AML-193 (cell line): ENCODE data around the gene ZNRF1.

Source experiments
- DNase-seq, 2 experiments: peaks; one replicate each; lab custom pipeline; 2025; lab: John Stamatoyannopoulos, UW

The ZNRF1 gene

DNA sequence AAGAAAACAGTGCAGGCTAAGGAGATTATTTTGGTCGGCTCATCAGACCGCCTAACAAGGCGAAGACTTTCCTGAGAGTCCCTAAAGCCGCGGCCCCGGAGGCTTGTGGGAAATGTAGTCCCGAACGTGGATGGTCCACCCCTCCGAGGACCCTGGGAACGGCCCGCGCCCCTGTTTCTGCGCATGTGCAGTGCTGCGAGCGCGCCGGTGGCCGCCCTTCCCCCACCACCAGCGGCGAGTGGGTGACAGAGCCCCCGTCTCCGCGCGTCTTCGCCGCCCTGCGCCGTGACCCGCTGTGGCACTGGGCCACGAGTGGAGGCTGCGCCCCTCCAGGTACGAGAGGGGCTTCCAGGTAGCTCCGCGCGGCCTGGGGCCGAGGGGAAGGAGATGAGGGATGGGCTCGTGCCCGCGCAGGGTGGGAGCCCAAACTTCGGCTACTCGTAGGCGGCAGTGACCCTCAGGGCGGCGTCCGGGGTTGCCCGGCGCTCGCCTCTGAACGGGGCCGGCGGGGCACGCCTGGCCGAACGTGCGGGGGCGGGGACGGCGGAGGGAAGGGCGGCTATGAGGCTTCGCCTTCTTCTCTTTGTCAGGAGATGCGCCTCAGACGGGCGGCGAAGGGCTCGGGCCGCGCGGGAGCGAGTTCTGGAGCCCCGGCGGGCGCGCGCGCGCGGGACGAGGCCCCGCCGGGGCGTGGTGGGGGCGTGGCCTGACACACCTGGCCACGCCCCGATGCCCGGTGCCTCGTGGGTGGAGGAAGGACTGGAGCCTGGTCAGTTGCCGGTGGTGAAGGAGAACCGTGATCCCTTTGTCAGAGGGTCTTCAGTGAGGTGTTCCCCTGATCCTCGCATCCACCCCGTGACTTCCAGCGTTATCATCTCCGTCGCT is 149.7 kb downstream of the ZNRF1 start, which contains the start of gene ZFP1:
Gene ZFP1 (plus strand): TSS at position 214 of the 885 bp plus-strand sequence. CDS start 4,428 bp downstream, outside the sequence.
- DNase-seq: peak; percentile 82 to 84

DNA sequence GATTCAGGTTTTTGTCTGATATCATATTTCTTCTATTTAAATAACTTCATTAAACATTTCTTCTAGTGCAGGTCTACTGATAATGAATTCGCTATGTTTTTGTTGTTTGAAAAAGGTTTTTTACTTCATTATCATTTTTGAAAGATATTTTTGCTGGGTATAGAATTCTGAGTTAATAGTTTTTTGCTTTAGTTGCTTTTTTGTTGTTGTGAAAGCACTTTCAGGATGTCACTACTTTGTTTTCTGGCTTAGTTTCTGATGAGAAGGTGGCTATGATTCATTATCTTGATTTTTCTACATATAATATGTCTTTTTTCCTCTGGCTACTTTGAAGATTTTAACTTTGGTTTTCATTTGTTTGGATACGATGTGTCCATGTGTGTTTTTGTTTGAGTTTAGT is 153.0 kb downstream of the ZNRF1 start:
- DNase-seq: no peak

DNA sequence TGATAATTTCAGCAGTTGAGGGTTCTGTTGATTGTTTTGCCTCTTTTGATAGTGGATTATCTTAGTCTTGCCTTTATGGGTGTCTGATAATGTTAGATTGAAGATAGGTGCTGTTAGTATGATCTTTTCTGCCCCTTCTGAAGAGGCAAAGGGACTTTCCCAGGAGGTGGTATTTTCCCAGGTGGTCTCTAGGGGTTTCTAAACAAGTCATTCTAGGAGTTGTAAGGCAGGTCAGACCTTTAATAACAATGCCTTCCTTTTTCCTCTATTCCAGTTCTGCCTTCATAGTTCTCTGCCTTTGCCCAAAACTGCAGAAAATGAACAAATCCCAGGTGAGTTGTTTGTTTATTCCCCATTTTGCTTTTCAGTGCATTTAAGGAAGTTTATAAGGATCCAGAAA is 153.8 kb downstream of the ZNRF1 start:
- no peak for DNase-seq

DNA sequence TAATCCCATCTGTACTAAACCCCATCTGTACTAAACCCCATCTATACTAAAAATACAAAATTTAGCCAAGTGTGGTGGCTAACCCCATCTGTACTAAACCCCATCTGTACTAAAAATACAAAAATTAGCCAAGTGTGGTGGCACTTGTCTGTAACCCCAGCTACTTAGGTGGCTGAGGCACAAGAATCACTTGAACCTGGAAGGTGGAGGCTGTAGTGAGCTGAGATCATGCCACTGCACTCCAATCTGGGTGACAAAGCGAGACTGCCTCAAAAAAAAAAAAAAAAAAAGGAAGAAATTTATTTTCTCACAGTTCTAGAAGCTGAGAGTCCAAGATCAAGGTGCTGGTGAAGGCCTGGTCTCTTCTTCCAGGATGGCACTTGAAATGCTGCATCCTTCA is 161.6 kb downstream of the ZNRF1 start:
- DNase-seq: no peak
